IMR-90 (cell line): ENCODE results near the gene TDRKH. TPM values are rescaled to one million over a fixed set of nuclear protein-coding genes. Genes with fewer than 3 reads are reported as not detected.

Experiments
- ATAC-seq: fragments of 200-7000 bp; cut with Tn5 transposase; 2 replicates; pipeline ENCODE4 v1.9.1; 2020; ENCODE audit warnings: low read depth, mild to moderate bottlenecking, moderate library complexity
- BruUV-seq: library from RNA; stranded (reverse); fragments of 400-500 nt; replicated peaks from 2 replicates; lab custom pipeline; 2021; lab: Mats Ljungman, UMichigan
- CTCF ChIA-PET: fragments of 300-600 bp; formaldehyde crosslinking; extraction: SDS; loops from one replicate; lab custom pipeline; 2021; ENCODE audit warnings: antibody characterized with exemption; lab: Yijun Ruan, JAX
- POLR2A ChIA-PET: fragments of 300-600 bp; sonication (Branson Sonifier 250); formaldehyde crosslinking; loops from one replicate; lab custom pipeline; 2022; ENCODE audit warnings: antibody characterized with exemption; ENCODE audit not compliant: unreplicated experiment; lab: Charles Lee
- DNase-seq: peaks from one replicate; pipeline ENCODE4 v3.0.0; 2013
- H2AFZ ChIP-seq: replicated peaks from 2 replicates; pipeline ENCODE3; 2013; ENCODE audit warnings: low read length, mild to moderate bottlenecking; ENCODE audit not compliant: poor library complexity
- H2AK5ac ChIP-seq: 2 replicates; pipeline ENCODE4 v1.6.1; 2013; ENCODE audit warnings: low read depth, low read length, inconsistent platforms
- H2AK9ac ChIP-seq: replicated peaks from 2 replicates; pipeline ENCODE3; 2013; ENCODE audit warnings: mild to moderate bottlenecking, low read depth, low read length, moderate library complexity; ENCODE audit not compliant: poor library complexity
- H2BK120ac ChIP-seq: 2 replicates; pipeline ENCODE4 v1.6.1; 2013; ENCODE audit warnings: low read depth, low read length, inconsistent platforms
- H2BK15ac ChIP-seq: 3 replicates; pipeline ENCODE4 v1.6.1; 2013; ENCODE audit warnings: low read depth, low read length, inconsistent platforms
- H2BK20ac ChIP-seq: 2 replicates; pipeline ENCODE4 v1.6.1; 2013; ENCODE audit warnings: low read depth, mild to moderate bottlenecking, inconsistent platforms, low read length, moderate library complexity
- H2BK5ac ChIP-seq: 2 replicates; pipeline ENCODE4 v1.6.1; 2013; ENCODE audit warnings: mild to moderate bottlenecking, low read depth, low read length, inconsistent platforms; ENCODE audit not compliant: poor library complexity, severe bottlenecking
- H3K14ac ChIP-seq: replicated peaks from 2 replicates; pipeline ENCODE4 v1.6.1; 2013; ENCODE audit warnings: low read depth, low read length, inconsistent platforms
- H3K18ac ChIP-seq: 2 replicates; pipeline ENCODE4 v1.6.1; 2013; ENCODE audit warnings: low read depth, low read length, control low read depth
- H3K23ac ChIP-seq: 2 replicates; pipeline ENCODE4 v1.6.1; 2013; ENCODE audit warnings: low read depth, low read length, inconsistent platforms
- H3K27ac ChIP-seq: 2 replicates; pipeline ENCODE4 v1.5.1; 2013; ENCODE audit warnings: mild to moderate bottlenecking, control low read depth, low read length; ENCODE audit not compliant: insufficient read depth
- H3K27me3 ChIP-seq: 2 replicates; pipeline ENCODE4 v1.6.1; 2013; ENCODE audit warnings: low read length; ENCODE audit not compliant: control insufficient read depth, insufficient read depth
- H3K36me3 ChIP-seq: 2 replicates; pipeline ENCODE4 v1.6.1; 2013; ENCODE audit warnings: low read length, mixed read lengths; ENCODE audit not compliant: control insufficient read depth, insufficient read depth
- H3K4ac ChIP-seq: 2 replicates; pipeline ENCODE4 v1.6.1; 2013; ENCODE audit warnings: low read depth, low read length, inconsistent platforms
- H3K4me1 ChIP-seq: 2 replicates; pipeline ENCODE4 v1.6.1; 2013; ENCODE audit warnings: low read length, mixed read lengths; ENCODE audit not compliant: control insufficient read depth, insufficient read depth
- H3K4me2 ChIP-seq: 2 replicates; pipeline ENCODE4 v1.6.1; 2013; ENCODE audit warnings: low read depth, mild to moderate bottlenecking, control low read depth, low read length, moderate library complexity
- H3K4me3 ChIP-seq: 2 replicates; pipeline ENCODE4 v1.5.1; 2013; ENCODE audit warnings: low read depth, mild to moderate bottlenecking, control low read depth, low read length, moderate library complexity; ENCODE audit not compliant: insufficient read depth
- H3K56ac ChIP-seq: 2 replicates; pipeline ENCODE4 v1.6.1; 2013; ENCODE audit warnings: low read length, inconsistent platforms; ENCODE audit not compliant: insufficient read depth; ENCODE audit errors: extremely low read depth
- H3K79me1 ChIP-seq, 2 experiments: 2 replicates each; pipeline ENCODE4 v1.6.1; 2013; ENCODE audit warnings: low read length in 2 of 2, inconsistent platforms in 1 of 2, low read depth in 1 of 2
- H3K9ac ChIP-seq: 2 replicates; pipeline ENCODE4 v1.6.1; 2013; ENCODE audit warnings: low read depth, low read length, control low read depth
- H3K9me1 ChIP-seq: 2 replicates; pipeline ENCODE4 v1.6.1; 2013; ENCODE audit warnings: low read length, inconsistent platforms; ENCODE audit not compliant: insufficient read depth
- H3K9me3 ChIP-seq: 2 replicates; pipeline ENCODE4 v1.6.1; 2013; ENCODE audit warnings: low read length; ENCODE audit not compliant: control insufficient read depth, insufficient read depth
- H4K20me1 ChIP-seq: 2 replicates; pipeline ENCODE4 v1.6.1; 2013; ENCODE audit warnings: low read length, inconsistent platforms; ENCODE audit not compliant: insufficient read depth
- H4K5ac ChIP-seq: 2 replicates; pipeline ENCODE4 v1.6.1; 2013; ENCODE audit warnings: mild to moderate bottlenecking, low read depth, low read length, control low read depth
- H4K8ac ChIP-seq, 2 experiments: 2 replicates each; pipeline ENCODE4 v1.6.1; 2013; ENCODE audit warnings: low read depth in 2 of 2, low read length in 2 of 2, control low read depth in 1 of 2, inconsistent platforms in 1 of 2
- H4K91ac ChIP-seq: 2 replicates; pipeline ENCODE4 v1.6.1; 2013; ENCODE audit warnings: low read depth, low read length, inconsistent platforms; ENCODE audit not compliant: insufficient read depth
- MAZ ChIP-seq: IDR thresholded peaks from 2 replicates; pipeline ENCODE4 v1.6.1; 2012; ENCODE audit warnings: low read depth, mild to moderate bottlenecking, low read length, improper control_type of control experiment, moderate library complexity, borderline replicate concordance
- NFE2L2 ChIP-seq: fragments of 150-350 bp; IDR thresholded peaks from 2 replicates; pipeline ENCODE4 v1.6.1; 2016; ENCODE audit warnings: low read depth, mild to moderate bottlenecking, low read length
- RAD21 ChIP-seq: IDR thresholded peaks from 2 replicates; pipeline ENCODE4 v1.6.1; 2012; ENCODE audit warnings: low read length, improper control_type of control experiment
- RFX5 ChIP-seq: IDR thresholded peaks from 2 replicates; pipeline ENCODE4 v1.8.0; 2012; ENCODE audit warnings: low read depth, mild to moderate bottlenecking, low read length, moderate library complexity
- WGBS, 2 experiments: methylation state at CpG; one replicate each; pipeline versions ENCODE4 v1.1.5 to v1.1.7; 2013; ENCODE audit warnings: missing lambda C conversion rate in 2 of 2; ENCODE audit not compliant: insufficient read length in 1 of 2; ENCODE audit errors: extremely low coverage in 2 of 2; 5-methylcytosine and 5-hydroxymethylcytosine counted together
- dilution Hi-C: fragments of 300-500 bp; cut with HindIII; formaldehyde crosslinking; loops from one replicate; pipeline ENCODE4 v1.14.3; 2018; ENCODE audit warnings: low sequenced_read_pairs; ENCODE audit not compliant: unreplicated experiment
- in situ Hi-C: fragments of 300-500 bp; cut with MboI; formaldehyde crosslinking; loops from 3 replicates; pipeline ENCODE4 v1.14.3; 2019; ENCODE audit warnings: low sequenced_read_pairs, inconsistent platforms, mixed read lengths
- intact Hi-C: fragments of 100-400 bp; cut with micrococcal nuclease; formaldehyde crosslinking; loops from 2 replicates; pipeline ENCODE4 v1.10.0; 2022
- polyA plus RNA-seq, 3 experiments: library from polyadenylated mRNA; depleted of rRNA; stranded (reverse); fragments of >200 nt; gene quantifications; 2 replicates each; pipeline ENCODE4 v1.2.3, GENCODE V29; 2012; ENCODE audit warnings: low replicate concordance in 1 of 3
- total RNA-seq: library from RNA; depleted of rRNA; stranded (reverse); fragments of >200 nt; gene quantifications from 2 replicates; pipeline ENCODE4 v1.2.3, GENCODE V29; 2012

TDRKH gene
- total and polyA plus RNA-seq, 2 of the 4 experiments (the other 2 are of a cell fraction), result 1.2 to 2.2 TPM

GRCh38 chr1:151837884-151838221 lies 47.6 kb upstream of the TDRKH start:
- Histone ChIP-seq H3K4me1 (no peaks in the 10 kb centered on the region; the same call in 1 of the 2 replicates), H3K9me1 (no peaks in the 10 kb centered on the region), H2AK9ac (no peak overlapping the region), H3K27ac (no peak overlapping the region), H3K36me3 (no peaks in the 10 kb centered on the region), H2BK5ac (no peak overlapping the region), H4K91ac (no peak overlapping the region), H4K5ac (no peak overlapping the region), H4K20me1 (no peaks in the 10 kb centered on the region), H3K18ac (no peak overlapping the region), H3K9ac (no peak overlapping the region), H2BK120ac (no peak overlapping the region), H3K4me3 (no peak overlapping the region; the same call in 1 of the 2 replicates), H3K27me3 (peaks cover 62% of the 10 kb centered on the region), H3K56ac (no peak overlapping the region), H3K14ac (no peak overlapping the region), H2AK5ac (no peak overlapping the region), H4K8ac (no peak overlapping the region), H2AFZ (peak overlapping the region; percentile 86), H3K4ac (no peak overlapping the region), H3K23ac (no peak overlapping the region), H3K79me1 (no peaks in the 10 kb centered on the region), H2BK15ac (no peak overlapping the region), H2BK20ac (no peak overlapping the region), H3K9me3 (no peaks in the 10 kb centered on the region), H3K4me2 (peak overlapping the region; percentile 55)
- ATAC-seq (no peak), DNase-seq (no peak)
- BruUV-seq, result no TSS peak
- TF ChIP-seq RFX5 (no peak), NFE2L2 (no peak), RAD21 (no peak), MAZ (no peak)
- CTCF ChIA-PET, result no interaction called here
- POLR2A ChIA-PET, result no interaction called here
- intact Hi-C loops, result loop anchor here (5.0 to 10.0 kb wide), 2 partner anchors 76 to 293 kb away; partner anchors contain the start of genes MRPL9 and TUFT1
- in situ Hi-C loops, result no loop called here
- dilution Hi-C loops, result no loop called here
- WGBS, 2 experiments, result 4% methylated on average over 17 of the region's 26 CpGs; no CpG with 5 or more reads in 1 of the 2 experiments
